ENCODE measurements around the gene C2orf78. TPM values are rescaled to one million over a fixed set of nuclear protein-coding genes. Genes with fewer than 3 reads are reported as not detected.

C2orf78 gene
- total RNA-seq, 1 donor from 2014 or later: not detected

DNA sequence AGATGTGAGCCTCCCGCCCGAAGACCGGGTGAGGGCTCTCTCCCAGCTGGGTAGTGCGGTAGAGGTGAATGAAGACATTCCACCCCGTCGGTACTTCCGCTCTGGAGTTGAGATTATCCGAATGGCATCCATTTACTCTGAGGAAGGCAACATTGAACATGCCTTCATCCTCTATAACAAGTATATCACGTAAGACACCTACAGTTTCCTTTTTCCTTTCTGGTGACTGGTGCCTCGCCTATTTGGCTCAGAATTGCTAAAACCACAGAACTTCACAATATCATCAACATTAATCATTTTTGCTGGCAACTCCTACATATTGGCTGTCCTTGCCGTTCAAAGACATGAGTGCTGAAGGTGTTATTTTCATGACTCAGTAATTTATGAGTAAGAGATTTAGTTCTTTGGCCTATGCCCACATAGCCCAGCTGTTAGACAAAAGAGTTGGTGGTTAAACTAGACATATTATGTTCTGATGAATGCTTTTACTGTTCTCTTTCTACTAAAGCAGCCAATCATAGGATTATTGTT is 47.0 kb downstream of the C2orf78 start:
- DNase-seq (ENCODE audit: low spot score): no peak
- Mint-ChIP-seq H3K36me3 (ENCODE audit: low read depth) (peaks cover 40% of the 10 kb centered on the region), H3K4me3 (peak overlapping the region; percentile 98), H3K27ac (peak overlapping the region; percentile 99), H3K27me3 (ENCODE audit: insufficient read depth) (peaks cover 3% of the 10 kb centered on the region), H3K4me1 (ENCODE audit: low read depth) (peaks cover 60% of the 10 kb centered on the region), H3K9me3 (no peaks in the 10 kb centered on the region)
- intact Hi-C loops (cut with micrococcal nuclease): loop anchor here (1.0 to 2.0 kb wide), 8 partner anchors 10 to 148 kb away; partner anchors contain the start of gene TPRKB

DNA sequence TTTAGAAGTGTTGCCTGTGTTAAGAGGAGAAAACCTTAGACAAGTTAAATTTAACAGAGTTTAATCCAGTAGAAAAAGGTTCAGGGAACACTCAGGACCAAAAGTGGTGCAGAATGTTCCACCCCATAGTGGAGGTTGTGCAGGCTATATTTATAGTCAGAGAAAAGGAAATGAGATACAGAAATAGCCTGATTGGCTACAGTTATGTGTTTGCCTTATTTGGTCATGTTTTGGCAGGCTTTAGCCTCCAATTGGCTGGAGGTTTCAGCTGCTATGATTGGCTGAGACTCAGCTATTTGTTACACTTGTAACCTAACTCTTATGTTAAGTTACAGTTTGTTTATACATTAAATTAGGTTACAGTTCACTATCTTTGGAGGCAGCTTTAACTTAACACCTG is 48.9 kb downstream of the C2orf78 start:
- Mint-ChIP-seq H3K4me3 (no peak overlapping the region), H3K4me1 (ENCODE audit: low read depth) (peaks cover 49% of the 10 kb centered on the region), H3K36me3 (ENCODE audit: low read depth) (peaks cover 42% of the 10 kb centered on the region), H3K9me3 (no peaks in the 10 kb centered on the region), H3K27me3 (ENCODE audit: insufficient read depth) (no peaks in the 10 kb centered on the region), H3K27ac (peak overlapping the region; percentile 7)
- intact Hi-C loops (cut with micrococcal nuclease): no loop called here
- DNase-seq (ENCODE audit: low spot score): no peak

DNA sequence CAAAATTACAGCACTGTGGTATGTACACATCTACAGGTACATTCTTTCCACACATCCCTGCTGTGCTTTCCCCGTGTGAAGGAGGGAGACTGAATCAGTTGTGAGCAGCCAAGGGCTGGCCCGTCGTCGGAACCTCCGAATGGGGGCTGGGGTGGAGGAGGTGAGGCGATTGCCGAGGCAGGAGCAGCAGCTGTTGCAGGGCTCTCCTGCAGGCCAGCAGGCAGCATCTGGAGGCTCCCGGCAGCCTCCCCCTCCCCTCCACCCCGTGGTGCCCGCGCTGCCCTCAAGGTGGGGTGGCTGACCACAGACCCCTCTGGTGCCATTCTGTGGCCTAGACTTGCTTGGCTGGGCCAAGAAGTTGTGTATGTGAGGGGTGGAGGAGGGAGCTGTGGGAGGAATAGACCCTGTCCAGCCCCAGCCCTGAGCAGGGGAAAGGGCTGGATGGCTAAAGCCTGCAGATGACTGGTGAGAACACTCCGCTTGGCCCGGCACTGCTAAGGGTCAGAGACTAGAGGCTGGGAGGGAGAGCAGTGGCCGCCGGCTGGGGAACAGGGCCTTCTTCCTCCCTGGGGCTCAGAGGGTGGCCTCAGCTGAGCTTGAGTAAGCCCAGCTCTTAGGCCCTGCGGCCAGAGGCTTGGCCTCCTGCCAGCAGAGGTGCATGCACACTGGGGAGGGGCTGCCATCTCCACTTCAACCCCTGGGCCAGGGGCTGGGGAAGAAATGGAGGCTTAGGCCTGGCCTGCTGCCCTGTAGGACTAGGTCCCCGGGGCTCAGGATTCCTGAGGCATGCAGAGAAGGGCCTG is 52.4 kb downstream of the C2orf78 start:
- H3K27ac Mint-ChIP-seq: no peak overlapping the region
- no peaks in the 10 kb centered on the region for H3K9me3 Mint-ChIP-seq
- peaks cover 52% of the 10 kb centered on the region for H3K36me3 Mint-ChIP-seq (ENCODE audit: low read depth)
- DNase-seq (ENCODE audit: low spot score): no peak
- intact Hi-C loops (cut with micrococcal nuclease): no loop called here
- H3K4me1 Mint-ChIP-seq (ENCODE audit: low read depth): peaks cover 33% of the 10 kb centered on the region
- H3K27me3 Mint-ChIP-seq (ENCODE audit: insufficient read depth): no peaks in the 10 kb centered on the region
- H3K4me3 Mint-ChIP-seq: no peak overlapping the region

DNA sequence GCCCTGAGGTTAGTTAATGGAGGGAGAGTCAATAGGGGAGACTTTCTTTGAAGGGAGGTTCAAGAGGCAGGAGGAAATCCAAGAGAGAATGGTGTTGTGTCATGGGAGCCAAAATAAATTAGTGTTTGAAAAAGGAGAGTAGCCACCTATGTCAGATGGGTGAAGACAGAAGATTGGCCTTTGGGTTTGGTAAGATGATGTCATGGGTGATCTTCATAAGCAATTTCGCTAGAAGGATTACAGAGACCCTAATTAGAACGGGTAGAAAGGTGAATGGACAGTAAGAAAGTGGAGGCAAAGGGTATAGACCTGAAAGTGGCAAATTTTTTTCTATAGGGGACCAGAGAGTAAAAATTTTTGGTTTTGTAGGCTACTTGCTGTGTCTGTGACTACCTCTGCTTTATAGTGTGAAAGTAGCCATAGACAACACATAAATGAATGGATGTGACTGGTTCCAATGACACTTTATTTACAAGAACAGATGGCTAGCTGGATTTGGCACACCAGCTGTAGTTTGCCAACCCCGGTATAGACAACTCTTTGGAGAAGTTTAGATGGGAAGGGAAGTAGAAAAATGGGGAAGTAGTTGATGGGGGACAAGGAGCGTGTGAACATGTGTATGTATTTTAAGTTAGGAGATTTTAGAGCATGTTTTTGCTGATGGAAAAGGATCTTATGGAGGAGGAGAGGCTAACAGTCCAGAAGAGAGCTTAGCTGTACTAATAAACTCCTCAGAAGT is 54.0 kb downstream of the C2orf78 start:
- intact Hi-C loops (cut with micrococcal nuclease): no loop called here
- H3K4me3 Mint-ChIP-seq: no peak overlapping the region

DNA sequence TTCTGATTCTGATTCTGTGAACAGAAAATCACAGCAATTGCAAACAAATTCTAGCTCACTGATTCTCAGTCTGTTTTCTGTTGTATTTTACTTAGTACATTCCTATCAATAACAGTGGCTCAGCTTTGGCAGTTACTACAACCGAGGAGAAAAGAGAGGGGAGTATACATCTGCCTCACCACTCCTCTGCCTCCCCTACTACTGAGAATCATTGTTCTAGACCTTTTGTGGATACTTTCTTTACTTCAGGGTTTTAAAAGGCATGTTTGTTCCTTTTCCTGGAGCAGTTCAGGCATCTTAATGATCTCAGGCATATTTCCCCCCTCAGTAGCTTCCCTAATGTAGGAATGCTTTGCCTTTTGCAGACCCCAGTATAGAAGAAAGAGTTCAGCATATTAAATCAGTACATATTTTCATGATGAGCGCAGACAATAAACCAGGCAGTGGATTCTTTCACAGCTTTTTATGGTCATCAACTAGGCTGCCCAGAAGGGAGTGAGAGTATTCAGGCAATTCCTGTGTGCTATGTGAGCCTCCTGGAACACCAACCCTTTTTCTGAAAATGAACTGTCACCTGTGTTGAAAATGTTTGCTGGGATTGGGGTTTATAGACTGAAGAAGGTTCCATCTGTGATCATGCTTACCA is 55.0 kb downstream of the C2orf78 start:
- intact Hi-C loops (cut with micrococcal nuclease): no loop called here
- Mint-ChIP-seq H3K4me3 (no peak overlapping the region), H3K27ac (no peak overlapping the region), H3K4me1 (ENCODE audit: low read depth) (peaks cover 29% of the 10 kb centered on the region), H3K36me3 (ENCODE audit: low read depth) (peaks cover 40% of the 10 kb centered on the region), H3K9me3 (no peaks in the 10 kb centered on the region), H3K27me3 (ENCODE audit: insufficient read depth) (no peaks in the 10 kb centered on the region)
- no peak for DNase-seq (ENCODE audit: low spot score)

More for the DNA sequence above, 54.0 kb downstream of the C2orf78 start:
- peaks cover 27% of the 10 kb centered on the region for H3K4me1 Mint-ChIP-seq (ENCODE audit: low read depth)
- H3K27me3 Mint-ChIP-seq (ENCODE audit: insufficient read depth): no peaks in the 10 kb centered on the region
- H3K27ac Mint-ChIP-seq: no peak overlapping the region
- no peak for DNase-seq (ENCODE audit: low spot score)
- H3K9me3 Mint-ChIP-seq: no peaks in the 10 kb centered on the region
- H3K36me3 Mint-ChIP-seq (ENCODE audit: low read depth): peaks cover 45% of the 10 kb centered on the region

DNA sequence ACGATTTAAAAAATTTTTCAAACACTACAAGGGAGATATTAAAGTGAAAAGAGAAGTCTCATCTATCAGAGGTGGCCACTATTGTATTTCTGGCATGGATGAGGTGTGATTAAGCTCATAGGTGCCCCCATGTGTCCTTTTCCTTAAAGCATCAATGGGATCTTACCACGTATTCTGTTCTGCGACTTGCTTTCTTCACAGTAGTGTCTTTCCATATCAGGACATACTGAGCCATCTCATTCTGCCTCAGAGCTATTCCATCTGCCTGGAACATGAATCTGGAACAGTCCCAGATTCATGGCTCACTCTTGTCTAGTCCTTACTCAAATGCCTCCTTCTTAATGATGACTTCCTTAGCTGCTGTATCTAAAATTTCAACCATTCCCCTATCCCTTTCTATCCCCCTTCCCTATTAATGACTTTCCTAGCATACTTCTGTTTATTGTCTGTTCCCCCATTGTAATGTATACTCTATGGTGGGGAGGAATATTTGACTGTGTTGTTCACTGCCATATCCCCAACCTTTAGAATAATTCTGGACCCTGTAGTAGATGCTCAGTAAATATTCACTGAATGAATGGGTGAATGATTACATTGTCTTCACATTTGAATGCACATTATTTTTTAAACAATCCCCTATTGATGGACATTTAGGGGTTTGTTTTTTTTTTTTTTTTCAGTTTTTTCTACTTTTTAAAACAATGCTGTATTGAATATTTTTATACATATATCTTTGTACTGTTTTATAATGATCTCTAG is 55.8 kb downstream of the C2orf78 start:
- DNase-seq (ENCODE audit: low spot score): no peak
- Mint-ChIP-seq H3K9me3 (no peaks in the 10 kb centered on the region), H3K27ac (no peak overlapping the region), H3K4me1 (ENCODE audit: low read depth) (peaks cover 32% of the 10 kb centered on the region), H3K4me3 (no peak overlapping the region), H3K27me3 (ENCODE audit: insufficient read depth) (no peaks in the 10 kb centered on the region), H3K36me3 (ENCODE audit: low read depth) (peaks cover 43% of the 10 kb centered on the region)
- intact Hi-C loops (cut with micrococcal nuclease): no loop called here

DNA sequence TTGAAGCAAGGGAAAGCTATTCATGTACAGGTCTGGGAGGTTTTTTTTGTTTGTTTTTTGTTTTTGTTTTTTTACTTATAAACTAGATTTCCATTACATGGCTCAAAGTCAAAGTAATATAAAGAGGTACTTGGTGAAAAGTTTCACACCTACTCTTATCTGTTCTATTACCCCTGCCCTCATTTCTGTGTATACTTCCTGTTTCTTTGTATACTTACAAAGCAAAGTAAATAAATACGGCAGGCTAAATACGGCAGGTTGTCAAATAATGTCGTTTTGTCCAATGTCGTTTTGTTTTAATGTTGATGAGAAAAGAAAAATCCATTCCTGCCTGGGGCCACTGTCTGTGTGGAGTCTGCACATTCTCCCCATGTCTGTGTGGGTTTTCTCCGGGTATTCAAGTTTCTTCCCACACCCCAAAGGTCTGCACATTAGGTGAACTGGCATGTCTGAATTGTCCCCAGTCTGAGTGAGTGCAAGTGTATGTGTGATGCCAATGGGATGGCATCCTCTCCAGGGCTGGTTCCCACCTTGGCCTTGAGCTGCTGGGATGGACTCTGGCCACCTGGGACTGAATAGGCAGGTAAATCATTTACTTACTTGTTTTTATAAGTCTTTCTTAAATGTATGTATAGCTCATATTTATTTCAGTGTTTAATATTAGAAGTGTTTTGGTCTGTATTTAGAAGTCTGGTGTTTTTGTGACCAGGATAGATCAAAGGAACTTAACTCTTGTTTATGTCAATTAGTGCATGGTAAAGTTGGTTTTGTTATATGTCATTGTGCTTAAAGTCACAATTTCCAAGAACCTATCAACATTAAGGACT is 58.1 kb downstream of the C2orf78 start:
- intact Hi-C loops (cut with micrococcal nuclease): no loop called here
- Mint-ChIP-seq H3K9me3 (no peaks in the 10 kb centered on the region), H3K4me1 (ENCODE audit: low read depth) (peaks cover 33% of the 10 kb centered on the region), H3K4me3 (no peak overlapping the region), H3K27me3 (ENCODE audit: insufficient read depth) (no peaks in the 10 kb centered on the region), H3K36me3 (ENCODE audit: low read depth) (peaks cover 48% of the 10 kb centered on the region), H3K27ac (no peak overlapping the region)
- no peak for DNase-seq (ENCODE audit: low spot score)

DNA sequence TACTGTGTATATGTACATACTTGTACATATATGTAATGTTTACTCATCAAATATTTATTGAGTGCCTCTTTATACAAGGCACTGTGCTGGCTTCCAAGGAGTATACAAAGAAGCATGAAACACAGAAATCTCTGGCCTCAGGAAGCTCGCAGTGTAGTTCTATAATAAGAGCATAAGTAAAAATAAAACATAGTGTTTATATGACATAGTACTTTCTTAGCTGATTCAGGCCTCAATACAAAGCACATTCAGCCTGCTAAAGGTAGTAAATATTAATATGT is 58.7 kb downstream of the C2orf78 start:
- peaks cover 33% of the 10 kb centered on the region for H3K4me1 Mint-ChIP-seq (ENCODE audit: low read depth)
- H3K27me3 Mint-ChIP-seq (ENCODE audit: insufficient read depth): no peaks in the 10 kb centered on the region
- H3K36me3 Mint-ChIP-seq (ENCODE audit: low read depth): peaks cover 51% of the 10 kb centered on the region
- intact Hi-C loops (cut with micrococcal nuclease): no loop called here
- no peak for DNase-seq (ENCODE audit: low spot score)
- H3K27ac Mint-ChIP-seq: no peak overlapping the region
- no peaks in the 10 kb centered on the region for H3K9me3 Mint-ChIP-seq
- H3K4me3 Mint-ChIP-seq: no peak overlapping the region

DNA sequence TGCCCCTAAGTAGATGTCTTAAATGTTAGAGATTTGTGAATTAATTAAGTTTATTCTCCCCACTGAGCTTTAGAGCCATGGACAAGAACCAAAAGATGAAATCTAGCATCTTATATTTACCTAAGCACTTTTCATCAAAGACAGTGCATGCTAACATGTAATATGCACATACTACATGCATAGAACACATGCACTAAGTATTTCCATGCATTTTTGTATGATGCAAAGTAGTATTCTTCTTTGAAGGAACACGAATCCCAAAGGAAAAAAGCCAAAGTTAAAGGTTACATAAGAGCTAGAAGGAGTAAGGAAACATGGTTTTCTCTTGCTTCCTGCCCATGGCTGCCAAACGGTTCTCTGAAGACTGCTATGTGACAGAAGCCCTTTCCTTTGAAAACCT is 60.1 kb downstream of the C2orf78 start:
- DNase-seq (ENCODE audit: low spot score): no peak
- Mint-ChIP-seq H3K36me3 (ENCODE audit: low read depth) (peaks cover 55% of the 10 kb centered on the region), H3K27ac (no peak overlapping the region), H3K27me3 (ENCODE audit: insufficient read depth) (no peaks in the 10 kb centered on the region), H3K9me3 (no peaks in the 10 kb centered on the region), H3K4me1 (ENCODE audit: low read depth) (peaks cover 33% of the 10 kb centered on the region), H3K4me3 (no peak overlapping the region)
- intact Hi-C loops (cut with micrococcal nuclease): no loop called here

DNA sequence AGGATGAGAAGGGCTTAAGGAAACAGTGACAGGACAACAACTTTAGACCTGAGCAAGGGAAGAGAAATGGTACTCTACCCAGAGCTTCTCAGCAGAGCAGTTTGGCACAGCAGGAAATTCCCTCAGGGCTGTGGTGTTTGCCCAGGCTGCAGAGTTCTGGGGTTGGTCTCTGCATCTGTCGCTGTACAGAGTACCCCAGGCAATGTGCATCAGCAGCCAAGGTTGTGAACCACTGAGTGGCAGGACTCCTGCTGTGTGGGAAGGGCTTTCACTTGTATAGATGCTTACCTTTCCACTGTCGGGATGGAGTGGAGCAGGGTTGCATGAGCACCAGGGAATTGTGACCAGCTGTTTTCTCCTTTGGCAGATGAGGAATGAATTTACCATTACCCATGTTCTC is 66.0 kb downstream of the C2orf78 start:
- H3K27ac Mint-ChIP-seq: no peak overlapping the region
- H3K36me3 Mint-ChIP-seq (ENCODE audit: low read depth): peaks cover 46% of the 10 kb centered on the region
- intact Hi-C loops (cut with micrococcal nuclease): no loop called here

DNA sequence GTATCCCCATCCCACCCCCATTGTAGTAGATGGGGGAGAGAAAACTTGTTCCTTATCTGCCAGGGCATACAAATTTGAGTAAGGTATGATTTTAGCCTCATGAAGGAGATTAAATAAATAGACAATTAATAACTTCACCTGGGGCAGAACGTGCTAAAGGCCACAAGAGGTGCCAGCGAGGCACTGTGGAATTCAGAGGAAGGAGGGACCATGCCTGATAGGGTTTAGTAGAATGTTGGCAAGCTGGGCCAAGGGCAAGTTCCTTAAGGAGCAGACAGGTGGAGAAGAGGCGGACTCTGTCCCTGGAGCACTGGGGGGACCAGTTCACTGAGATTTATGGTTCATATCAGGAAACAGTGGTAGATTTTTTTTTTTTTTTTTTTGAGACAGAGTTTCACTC is 67.3 kb downstream of the C2orf78 start:
- peaks cover 50% of the 10 kb centered on the region for H3K36me3 Mint-ChIP-seq (ENCODE audit: low read depth)
- H3K9me3 Mint-ChIP-seq: no peaks in the 10 kb centered on the region
- no peak overlapping the region for H3K4me3 Mint-ChIP-seq
- peaks cover 13% of the 10 kb centered on the region for H3K4me1 Mint-ChIP-seq (ENCODE audit: low read depth)
- H3K27ac Mint-ChIP-seq: no peak overlapping the region
- intact Hi-C loops (cut with micrococcal nuclease): no loop called here
- H3K27me3 Mint-ChIP-seq (ENCODE audit: insufficient read depth): no peaks in the 10 kb centered on the region
- no peak for DNase-seq (ENCODE audit: low spot score)

More for the DNA sequence above, 66.0 kb downstream of the C2orf78 start:
- DNase-seq (ENCODE audit: low spot score): no peak
- H3K9me3 Mint-ChIP-seq: no peaks in the 10 kb centered on the region
- H3K4me1 Mint-ChIP-seq (ENCODE audit: low read depth): peaks cover 4% of the 10 kb centered on the region
- no peaks in the 10 kb centered on the region for H3K27me3 Mint-ChIP-seq (ENCODE audit: insufficient read depth)
- H3K4me3 Mint-ChIP-seq: no peak overlapping the region

DNA sequence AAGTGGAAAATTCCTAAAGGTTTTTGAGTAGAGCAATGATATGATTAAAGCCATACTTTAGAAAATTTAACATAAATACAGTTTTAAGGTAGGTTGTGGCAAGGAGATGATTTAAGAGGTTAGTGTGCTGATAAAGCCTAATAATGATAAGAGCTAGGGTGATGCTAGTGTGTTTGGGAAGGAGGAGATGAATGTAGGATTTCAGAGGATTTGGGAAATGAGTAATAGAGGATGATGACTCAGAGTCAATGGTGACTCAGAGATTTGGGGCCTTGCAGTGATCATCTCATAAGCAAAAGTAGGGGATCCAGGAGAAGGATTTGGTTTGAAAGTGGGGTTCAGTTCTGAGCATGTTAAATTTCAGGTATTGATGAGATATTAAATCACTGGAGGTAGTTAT is 68.0 kb downstream of the C2orf78 start:
- peaks cover 20% of the 10 kb centered on the region for H3K4me1 Mint-ChIP-seq (ENCODE audit: low read depth)
- no peak overlapping the region for H3K4me3 Mint-ChIP-seq
- H3K36me3 Mint-ChIP-seq (ENCODE audit: low read depth): peaks cover 54% of the 10 kb centered on the region
- intact Hi-C loops (cut with micrococcal nuclease): loop anchor here (1.0 kb wide), 1 partner anchor 21 kb away; no protein-coding TSS in a partner anchor
- H3K27me3 Mint-ChIP-seq (ENCODE audit: insufficient read depth): no peaks in the 10 kb centered on the region
- no peak for DNase-seq (ENCODE audit: low spot score)
- no peak overlapping the region for H3K27ac Mint-ChIP-seq
- H3K9me3 Mint-ChIP-seq: no peaks in the 10 kb centered on the region

Measured in activated T-helper 1 cell treated with anti-CD3 and anti-CD28 coated beads, Interleukin-12 subunit alpha, Interleukin-12 subunit beta, Interleukin-2, Interleukin-4 antibody, amounts not matched to agents 30 ng/mL and 10 ng/mL and 1 ng/mL, durations not matched to agents 14 hours and 24 hours and 36 hours (primary cell).